ENCODE results near the gene CNGA1.

- TF ChIP-seq POLR2AphosphoS5 (IDR thresholded peaks at IDR 0.05) (no peak), POLR2A (IDR thresholded peaks at IDR 0.05) (no peak)
These were observed 47.9 kb upstream of the CNGA1 start for GRCh38 chr4:48064349-48064748.

Data from prostate gland (tissue), 1 donor.